H9 (cell line): Measurements from ENCODE around the gene SLC25A48. TPM values are rescaled to one million over a fixed set of nuclear protein-coding genes. Genes with fewer than 3 reads are reported as not detected.

Experiments
- DNase-seq: peaks from one replicate; pipeline ENCODE4 v3.0.0-alpha.2; 2017
- H2AFZ ChIP-seq: one replicate; pipeline ENCODE4 v1.6.1; 2013; ENCODE audit warnings: mild to moderate bottlenecking, low read length, control low read depth, moderate library complexity
- H2AK5ac ChIP-seq: 2 replicates; pipeline ENCODE4 v1.6.1; 2013; ENCODE audit warnings: low read length, control low read depth, mixed read lengths; ENCODE audit not compliant: insufficient read length
- H2BK120ac ChIP-seq: one replicate; pipeline ENCODE4 v1.6.1; 2013; ENCODE audit warnings: low read depth, mild to moderate bottlenecking, low read length, control low read depth, inconsistent platforms; ENCODE audit not compliant: poor library complexity, severe bottlenecking
- H2BK12ac ChIP-seq: 2 replicates; pipeline ENCODE4 v1.6.1; 2013; ENCODE audit warnings: low read length, control low read depth, mixed read lengths, low read depth; ENCODE audit not compliant: insufficient read length
- H2BK15ac ChIP-seq: 2 replicates; pipeline ENCODE4 v1.6.1; 2013; ENCODE audit warnings: low read depth, low read length, control low read depth
- H2BK20ac ChIP-seq: one replicate; pipeline ENCODE4 v1.6.1; 2013; ENCODE audit warnings: low read depth, mild to moderate bottlenecking, low read length, control low read depth, inconsistent platforms; ENCODE audit not compliant: poor library complexity, severe bottlenecking
- H2BK5ac ChIP-seq: 2 replicates; pipeline ENCODE4 v1.6.1; 2013; ENCODE audit warnings: low read length, control low read depth, mixed read lengths; ENCODE audit not compliant: insufficient read length
- H3K14ac ChIP-seq: 2 replicates; pipeline ENCODE4 v1.6.1; 2013; ENCODE audit warnings: low read length, control low read depth; ENCODE audit not compliant: insufficient read depth
- H3K18ac ChIP-seq: 2 replicates; pipeline ENCODE4 v1.6.1; 2013; ENCODE audit warnings: low read depth, mild to moderate bottlenecking, mixed read lengths, low read length, control low read depth; ENCODE audit not compliant: insufficient read length
- H3K23ac ChIP-seq: 2 replicates; pipeline ENCODE4 v1.6.1; 2013; ENCODE audit warnings: low read length, control low read depth, mixed read lengths, low read depth; ENCODE audit not compliant: insufficient read length
- H3K23me2 ChIP-seq: 2 replicates; pipeline ENCODE4 v1.6.1; 2013; ENCODE audit warnings: low read depth, mild to moderate bottlenecking, mixed read lengths, low read length, control low read depth; ENCODE audit not compliant: insufficient read length, poor library complexity, severe bottlenecking
- H3K27ac ChIP-seq: 2 replicates; pipeline ENCODE4 v1.5.1; 2013; ENCODE audit warnings: low read length, control low read depth, mixed read lengths, low read depth; ENCODE audit not compliant: insufficient read length
- H3K27me3 ChIP-seq: 2 replicates; pipeline ENCODE4 v1.6.1; 2013; ENCODE audit warnings: low read length, control low read depth, inconsistent platforms; ENCODE audit not compliant: insufficient read depth
- H3K4ac ChIP-seq: 2 replicates; pipeline ENCODE4 v1.6.1; 2013; ENCODE audit warnings: low read depth, mild to moderate bottlenecking, control low read depth, inconsistent platforms, low read length, moderate library complexity
- H3K4me1 ChIP-seq: 2 replicates; pipeline ENCODE4 v1.6.1; 2013; ENCODE audit warnings: low read length, control low read depth, inconsistent platforms; ENCODE audit not compliant: insufficient read depth
- H3K4me2 ChIP-seq: 2 replicates; pipeline ENCODE4 v1.6.1; 2013; ENCODE audit warnings: low read length, control low read depth, mixed read lengths; ENCODE audit not compliant: insufficient read length, insufficient read depth
- H3K56ac ChIP-seq: 2 replicates; pipeline ENCODE4 v1.6.1; 2013; ENCODE audit warnings: low read depth, mild to moderate bottlenecking, mixed read lengths, low read length, control low read depth; ENCODE audit not compliant: insufficient read length
- H3K79me1 ChIP-seq: 2 replicates; pipeline ENCODE4 v1.6.1; 2013; ENCODE audit warnings: low read depth, mild to moderate bottlenecking, moderate library complexity, low read length, control low read depth, inconsistent platforms; ENCODE audit not compliant: insufficient read depth, poor library complexity, severe bottlenecking
- H3K79me2 ChIP-seq: 2 replicates; pipeline ENCODE4 v1.6.1; 2013; ENCODE audit warnings: low read length, control low read depth, inconsistent platforms; ENCODE audit not compliant: insufficient read depth
- H3K9ac ChIP-seq: 2 replicates; pipeline ENCODE4 v1.6.1; 2013; ENCODE audit warnings: low read length, control low read depth, mixed read lengths; ENCODE audit not compliant: insufficient read length; ENCODE audit errors: extremely low read depth
- H3K9me3 ChIP-seq: one replicate; pipeline ENCODE4 v1.6.1; 2013; ENCODE audit warnings: low read depth, low read length, inconsistent platforms; ENCODE audit not compliant: control insufficient read depth
- H3T11ph ChIP-seq: one replicate; pipeline ENCODE4 v1.6.1; 2013; ENCODE audit warnings: mild to moderate bottlenecking, low read length, control low read depth, inconsistent platforms
- H4K20me1 ChIP-seq: one replicate; pipeline ENCODE4 v1.6.1; 2013; ENCODE audit not compliant: control insufficient read depth, insufficient read length, insufficient read depth
- H4K5ac ChIP-seq: 2 replicates; pipeline ENCODE4 v1.6.1; 2013; ENCODE audit warnings: low read depth, mild to moderate bottlenecking, mixed read lengths, low read length, control low read depth; ENCODE audit not compliant: insufficient read length
- H4K8ac ChIP-seq: replicated peaks from 2 replicates; pipeline ENCODE4 v1.6.1; 2013; ENCODE audit warnings: low read length, control low read depth, mixed read lengths, low read depth; ENCODE audit not compliant: insufficient read length
- H4K91ac ChIP-seq: 2 replicates; pipeline ENCODE4 v1.6.1; 2013; ENCODE audit warnings: low read depth, mild to moderate bottlenecking, moderate library complexity, mixed read lengths, low read length, control low read depth; ENCODE audit not compliant: insufficient read length
- H3K27ac Mint-ChIP-seq, 3 experiments: 2 replicates in 2 of 3; 3 replicates in 1 of 3; pipeline ENCODE4 v1.8.0; 2020 to 2021; ENCODE audit warnings: mixed read lengths in 3 of 3, mild to moderate bottlenecking in 1 of 3, moderate library complexity in 1 of 3
- H3K27me3 Mint-ChIP-seq: 2 replicates; pipeline ENCODE4 v1.8.0; 2021; ENCODE audit warnings: low read depth, mild to moderate bottlenecking, moderate library complexity, mixed read lengths
- H3K36me3 Mint-ChIP-seq, 3 experiments: 2 replicates in 2 of 3; 3 replicates in 1 of 3; pipeline ENCODE4 v1.8.0; 2020 to 2021; ENCODE audit warnings: low read depth in 3 of 3, mixed read lengths in 3 of 3; ENCODE audit not compliant: insufficient read depth in 1 of 3
- H3K4me1 Mint-ChIP-seq, 2 experiments: 2 replicates each; pipeline ENCODE4 v1.8.0; 2020; ENCODE audit warnings: mixed read lengths in 2 of 2
- H3K4me3 Mint-ChIP-seq, 2 experiments: 2 replicates in 1 of 2; 3 replicates in 1 of 2; pipeline ENCODE4 v1.8.0; 2020 to 2021; ENCODE audit warnings: mild to moderate bottlenecking in 2 of 2, mixed read lengths in 2 of 2, moderate library complexity in 1 of 2
- H3K9me3 Mint-ChIP-seq, 2 experiments: 2 replicates in 1 of 2; 3 replicates in 1 of 2; pipeline ENCODE4 v1.8.0; 2020; ENCODE audit warnings: mild to moderate bottlenecking in 2 of 2, mixed read lengths in 2 of 2, moderate library complexity in 1 of 2
- WGBS: extraction: QIAGEN DNeasy Blood & Tissue Kit; methylation state at CpG from one replicate; pipeline ENCODE4 v1.1.7; 2013; ENCODE audit warnings: missing lambda C conversion rate, low lambda C conversion rate, mixed read lengths; ENCODE audit not compliant: insufficient read length; ENCODE audit errors: extremely low coverage; 5-methylcytosine and 5-hydroxymethylcytosine counted together
- total RNA-seq: library from RNA; stranded (reverse); gene quantifications from 2 replicates; pipeline ENCODE4 v1.2.1, GENCODE V29; 2021
- TF ChIP-seq, protein P1 (sequence below): fragments of 200-600 bp; sonication (generic); conservative IDR thresholded peaks from 3 replicates; pipeline ENCODE4 v1.8.0; 2021; ENCODE audit warnings: antibody characterized with exemption, mild to moderate bottlenecking

Gene SLC25A48
- total RNA-seq, 1 experiment from 2014 or later: 0.66 TPM

DNA sequence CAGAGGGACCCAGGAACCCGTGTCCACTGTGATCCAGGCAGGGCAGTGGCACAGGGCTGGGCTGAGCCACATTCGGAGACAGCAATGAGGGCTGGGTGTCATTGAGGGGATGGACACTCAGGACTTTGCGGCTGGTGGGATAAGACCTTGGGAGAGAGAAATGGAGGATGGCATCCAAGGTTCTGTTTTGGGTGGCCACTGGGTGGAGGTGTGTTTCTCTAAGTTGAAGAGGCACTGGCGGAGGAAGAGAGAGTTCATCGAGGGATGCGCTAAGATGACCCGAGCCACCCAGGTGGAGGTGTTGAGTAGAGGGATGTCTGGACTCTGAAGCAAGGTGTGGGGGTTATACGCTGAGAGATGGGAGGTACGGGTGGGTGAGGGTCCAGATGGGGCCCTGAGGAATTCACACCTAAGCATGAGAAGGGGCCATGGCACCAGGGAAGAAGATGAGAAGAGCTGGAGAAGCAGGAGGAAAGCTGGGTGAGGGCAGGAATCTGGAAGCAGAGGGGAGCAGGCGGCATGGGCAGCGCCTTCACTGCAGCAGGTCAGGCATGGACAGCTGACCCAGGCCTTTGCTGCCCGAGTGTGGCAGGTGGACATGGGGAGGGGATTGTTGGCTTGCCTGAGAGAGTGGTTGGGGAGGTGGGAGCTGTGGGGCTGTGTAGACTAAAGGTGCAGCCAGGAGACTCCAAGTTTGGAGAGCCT, 2.5 kb upstream of the SLC25A48 start:
- Histone ChIP-seq H3K56ac (no peak overlapping the region), H3K18ac (no peak overlapping the region), H2BK15ac (no peak overlapping the region), H3K4me1 (no peaks in the 10 kb centered on the region; the same call in 1 of the 2 replicates), H3T11ph (no peak overlapping the region), H2AK5ac (no peak overlapping the region), H3K27ac (no peak overlapping the region), H3K4me2 (no peak overlapping the region), H3K27me3 (peaks cover 10% of the 10 kb centered on the region; the same call in 1 of the 2 replicates), H2BK20ac (no peak overlapping the region), H4K91ac (no peak overlapping the region), H2BK5ac (no peak overlapping the region), H3K9ac (no peak overlapping the region), H3K23me2 (peaks cover 8% of the 10 kb centered on the region), H3K4ac (no peak overlapping the region), H3K14ac (no peak overlapping the region; the same call in 1 of the 2 replicates), H4K5ac (no peak overlapping the region), H2BK120ac (no peak overlapping the region), H4K20me1 (no peaks in the 10 kb centered on the region), H2BK12ac (no peak overlapping the region), H4K8ac (no peak overlapping the region), H3K79me1 (no peaks in the 10 kb centered on the region), H2AFZ (no peak overlapping the region), H3K79me2 (no peaks in the 10 kb centered on the region), H3K9me3 (no peaks in the 10 kb centered on the region), H3K23ac (no peak overlapping the region)
- peaks cover 7 to 14% of the 10 kb centered on the region in 2 experiments for H3K4me1 Mint-ChIP-seq
- H3K36me3 Mint-ChIP-seq: no peaks in the 10 kb centered on the region
- H3K27ac Mint-ChIP-seq: no peak overlapping the region
- no CpG with 5 or more reads among the region's 12 CpGs for WGBS
- H3K27me3 Mint-ChIP-seq: peaks cover 79% of the 10 kb centered on the region
- H3K4me3 Mint-ChIP-seq: no peak overlapping the region
- TF ChIP-seq, protein P1, sequence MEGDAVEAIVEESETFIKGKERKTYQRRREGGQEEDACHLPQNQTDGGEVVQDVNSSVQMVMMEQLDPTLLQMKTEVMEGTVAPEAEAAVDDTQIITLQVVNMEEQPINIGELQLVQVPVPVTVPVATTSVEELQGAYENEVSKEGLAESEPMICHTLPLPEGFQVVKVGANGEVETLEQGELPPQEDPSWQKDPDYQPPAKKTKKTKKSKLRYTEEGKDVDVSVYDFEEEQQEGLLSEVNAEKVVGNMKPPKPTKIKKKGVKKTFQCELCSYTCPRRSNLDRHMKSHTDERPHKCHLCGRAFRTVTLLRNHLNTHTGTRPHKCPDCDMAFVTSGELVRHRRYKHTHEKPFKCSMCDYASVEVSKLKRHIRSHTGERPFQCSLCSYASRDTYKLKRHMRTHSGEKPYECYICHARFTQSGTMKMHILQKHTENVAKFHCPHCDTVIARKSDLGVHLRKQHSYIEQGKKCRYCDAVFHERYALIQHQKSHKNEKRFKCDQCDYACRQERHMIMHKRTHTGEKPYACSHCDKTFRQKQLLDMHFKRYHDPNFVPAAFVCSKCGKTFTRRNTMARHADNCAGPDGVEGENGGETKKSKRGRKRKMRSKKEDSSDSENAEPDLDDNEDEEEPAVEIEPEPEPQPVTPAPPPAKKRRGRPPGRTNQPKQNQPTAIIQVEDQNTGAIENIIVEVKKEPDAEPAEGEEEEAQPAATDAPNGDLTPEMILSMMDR: no peak
- no peak for DNase-seq
- H3K9me3 Mint-ChIP-seq: no peaks in the 10 kb centered on the region
